Neural cell (in vitro differentiated cells): ENCODE data around the gene UBE2V1. TPM values are rescaled to one million over a fixed set of nuclear protein-coding genes. Genes with fewer than 3 reads are reported as not detected.

Experiments used
- H2AFZ ChIP-seq: fragments of 200-600, 300-800 bp; sonication (generic), shearing (Covaris generic); 2 replicates; pipeline ENCODE4 v1.6.0; 2014; ENCODE audit warnings: low read depth, mild to moderate bottlenecking, antibody characterized with exemption, low read length, moderate library complexity
- H3F3A ChIP-seq: fragments of 200-600 bp; shearing (Covaris generic); 2 replicates; pipeline ENCODE4 v1.6.1; 2016; ENCODE audit warnings: mild to moderate bottlenecking, moderate library complexity, mixed read lengths, antibody characterized with exemption, low read length; ENCODE audit not compliant: insufficient read depth, poor library complexity, severe bottlenecking
- H3K27ac ChIP-seq: fragments of 200-600, 300-800 bp; sonication (generic), shearing (Covaris generic); 2 replicates; pipeline ENCODE4 v1.5.1; 2014; ENCODE audit warnings: mild to moderate bottlenecking, low read length, moderate library complexity
- H3K27me3 ChIP-seq: fragments of 300-800, 200-600 bp; sonication (generic), shearing (Covaris generic); 2 replicates; pipeline ENCODE4 v1.6.0; 2014; ENCODE audit warnings: mild to moderate bottlenecking, low read depth, low read length, moderate library complexity; ENCODE audit not compliant: insufficient read depth
- H3K36me3 ChIP-seq: fragments of 300-800, 200-600 bp; sonication (generic), shearing (Covaris generic); 2 replicates; pipeline ENCODE4 v1.5.1; 2014; ENCODE audit warnings: mild to moderate bottlenecking, antibody characterized with exemption, low read length, moderate library complexity; ENCODE audit not compliant: insufficient read depth
- H3K4me2 ChIP-seq: fragments of 300-800, 200-600 bp; sonication (generic), shearing (Covaris generic); 2 replicates; pipeline ENCODE4 v1.6.0; 2014; ENCODE audit warnings: mild to moderate bottlenecking, low read length
- H3K4me3 ChIP-seq: fragments of 300-800, 200-600 bp; sonication (generic), shearing (Covaris generic); 2 replicates; pipeline ENCODE4 v1.5.1; 2014; ENCODE audit warnings: mild to moderate bottlenecking, low read length, moderate library complexity
- H3K79me2 ChIP-seq: fragments of 200-600 bp; shearing (Covaris generic); replicated peaks from 2 replicates; pipeline ENCODE4 v1.6.0; 2014; ENCODE audit warnings: mild to moderate bottlenecking, low read length, moderate library complexity; ENCODE audit not compliant: insufficient read depth
- H3K9ac ChIP-seq: fragments of 300-800, 200-600 bp; sonication (generic), shearing (Covaris generic); 2 replicates; pipeline ENCODE4 v1.6.1; 2016; ENCODE audit warnings: mild to moderate bottlenecking, low read length, mixed read lengths
- H3K9me2 ChIP-seq: fragments of 200-600 bp; shearing (Covaris generic); 2 replicates; pipeline ENCODE4 v1.6.1; 2016; ENCODE audit warnings: mild to moderate bottlenecking, low read length, mixed read lengths; ENCODE audit not compliant: insufficient read depth
- H3K9me3 ChIP-seq: fragments of 200-600, 300-800 bp; sonication (generic), shearing (Covaris generic); 2 replicates; pipeline ENCODE4 v1.6.1; 2016; ENCODE audit warnings: mild to moderate bottlenecking, mixed run types, low read length, moderate library complexity, mixed read lengths
- H4K20me1 ChIP-seq: fragments of 200-600 bp; shearing (Covaris generic); 2 replicates; pipeline ENCODE4 v1.6.1; 2016; ENCODE audit warnings: mild to moderate bottlenecking, mixed run types; ENCODE audit not compliant: insufficient read depth
- CTCF ChIP-seq: fragments of 450-650 bp; IDR thresholded peaks from 2 replicates; pipeline ENCODE4 v1.5.1; 2014; ENCODE audit warnings: antibody characterized with exemption, mild to moderate bottlenecking, moderate library complexity; ENCODE audit not compliant: poor library complexity, severe bottlenecking
- EP300 ChIP-seq: fragments of 450-650 bp; conservative IDR thresholded peaks from 2 replicates; pipeline ENCODE4 v1.6.1; 2014; ENCODE audit warnings: antibody characterized with exemption, mild to moderate bottlenecking, moderate library complexity; ENCODE audit not compliant: poor library complexity, severe bottlenecking
- EZH2 ChIP-seq: fragments of 200-600, 300-800 bp; shearing (Covaris generic), sonication (generic); IDR thresholded peaks from 2 replicates; pipeline ENCODE4 v1.6.1; 2014; ENCODE audit warnings: antibody characterized with exemption, low read length, borderline replicate concordance, mild to moderate bottlenecking; ENCODE audit not compliant: insufficient read depth, poor library complexity, severe bottlenecking
- MXI1 ChIP-seq: fragments of 450-650 bp; conservative IDR thresholded peaks from 2 replicates; pipeline ENCODE4 v1.6.1; 2014; ENCODE audit warnings: antibody characterized with exemption, mild to moderate bottlenecking; ENCODE audit not compliant: poor library complexity, severe bottlenecking
- POLR2AphosphoS5 ChIP-seq: IDR thresholded peaks from 2 replicates; pipeline ENCODE4 v1.6.1; 2012
- RAD21 ChIP-seq: fragments of 450-650 bp; conservative IDR thresholded peaks from 2 replicates; pipeline ENCODE4 v1.6.1; 2014; ENCODE audit warnings: antibody characterized with exemption, mild to moderate bottlenecking, moderate library complexity
- REST ChIP-seq: IDR thresholded peaks from 2 replicates; pipeline ENCODE4 v1.6.1; 2012; ENCODE audit warnings: borderline replicate concordance
- SMC3 ChIP-seq: fragments of 450-650 bp; conservative IDR thresholded peaks from 2 replicates; pipeline ENCODE4 v1.6.1; 2014; ENCODE audit warnings: antibody characterized with exemption, mild to moderate bottlenecking, moderate library complexity; ENCODE audit not compliant: poor library complexity
- TAF1 ChIP-seq: IDR thresholded peaks from 2 replicates; pipeline ENCODE4 v1.6.1; 2012; ENCODE audit warnings: low read depth
- polyA plus RNA-seq: library from polyadenylated mRNA; depleted of rRNA; stranded (reverse); fragments of >200 nt; gene quantifications from 2 replicates; pipeline ENCODE4 v1.2.3, GENCODE V29; 2014

The UBE2V1 gene
- polyA plus RNA-seq, 1 donor from 2014 or later: 34.4 TPM

DNA sequence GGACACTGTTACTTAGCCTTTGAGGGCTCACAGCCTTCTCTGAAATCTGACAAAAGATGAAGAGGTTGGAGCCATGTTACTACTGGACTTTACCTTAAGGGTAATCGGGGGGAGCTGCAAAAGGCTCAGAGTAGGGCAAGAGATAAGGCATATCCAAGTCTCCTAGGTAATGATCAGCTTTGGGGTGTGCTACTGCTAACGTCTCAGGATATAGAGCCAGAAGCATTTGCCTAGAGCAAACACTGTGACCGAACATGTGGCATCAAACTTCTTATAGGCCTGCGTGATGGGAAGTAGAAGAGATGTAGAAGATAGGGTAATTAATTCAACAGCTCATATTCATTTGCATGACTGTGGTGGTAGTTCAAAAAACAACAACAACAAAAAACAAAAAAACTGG, 11.1 kb downstream of the UBE2V1 start:
- Histone ChIP-seq H3K36me3 (no peaks in the 10 kb centered on the region), H3K9me2 (no peaks in the 10 kb centered on the region), H3K9me3 (no peaks in the 10 kb centered on the region), H2AFZ (no peak overlapping the region), H3F3A (no peaks in the 10 kb centered on the region), H3K9ac (no peak overlapping the region), H3K4me2 (no peak overlapping the region), H3K27ac (no peak overlapping the region), H3K4me3 (no peak overlapping the region), H3K79me2 (peaks cover 59% of the 10 kb centered on the region), H4K20me1 (no peaks in the 10 kb centered on the region), H3K27me3 (no peaks in the 10 kb centered on the region)
- TF ChIP-seq CTCF: no peak
- no peak for TF ChIP-seq TAF1
- no peak for TF ChIP-seq SMC3
- TF ChIP-seq MXI1: no peak
- TF ChIP-seq RAD21: no peak
- TF ChIP-seq REST: no peak
- no peak for TF ChIP-seq POLR2AphosphoS5
- TF ChIP-seq EZH2: no peak
- TF ChIP-seq EP300: no peak

DNA sequence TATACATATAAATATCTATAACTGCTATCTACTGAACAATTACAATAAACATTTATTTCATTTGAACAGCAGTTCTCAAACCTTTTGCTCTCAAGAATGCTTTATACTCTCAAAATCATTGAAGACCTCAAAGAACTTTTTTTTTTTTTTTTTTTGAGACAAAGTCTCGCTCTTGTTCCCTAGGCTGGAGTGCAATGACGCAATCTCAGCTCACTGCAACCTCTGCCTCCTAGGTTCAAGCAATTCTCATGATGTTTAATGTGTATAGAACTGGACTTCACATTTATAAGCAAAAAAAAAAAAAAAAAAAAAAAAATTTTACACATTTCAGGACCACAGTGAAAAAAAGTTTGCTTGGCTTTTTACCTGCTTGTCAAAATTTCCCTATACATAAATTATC, 11.7 kb downstream of the UBE2V1 start:
- Histone ChIP-seq H4K20me1 (no peaks in the 10 kb centered on the region), H3K79me2 (peaks cover 60% of the 10 kb centered on the region), H3F3A (no peaks in the 10 kb centered on the region)

More for the DNA sequence above, 11.7 kb downstream of the UBE2V1 start:
- Histone ChIP-seq H3K36me3 (no peaks in the 10 kb centered on the region), H3K9ac (no peak overlapping the region), H3K4me2 (no peak overlapping the region), H2AFZ (no peak overlapping the region), H3K9me3 (no peaks in the 10 kb centered on the region), H3K27me3 (no peaks in the 10 kb centered on the region), H3K4me3 (no peak overlapping the region), H3K27ac (no peak overlapping the region), H3K9me2 (no peaks in the 10 kb centered on the region)
- TF ChIP-seq POLR2AphosphoS5 (no peak), MXI1 (no peak), SMC3 (no peak), EP300 (no peak), RAD21 (no peak), EZH2 (no peak), REST (no peak), CTCF (no peak), TAF1 (no peak)
